COLO668 (cell line): ENCODE results near the gene RPS6KC1.
"Not testable (repeated sequence)": the region's sequence is repeated elsewhere in the genome, so short reads cannot be mapped to it uniquely, and the experiment has no call there.

ENCODE experiments used
- DNase-seq: peaks from one replicate; lab custom pipeline; 2025; ENCODE audit not compliant: unreplicated experiment; lab: John Stamatoyannopoulos, UW

Gene RPS6KC1

GRCh38 chr1:213051127-213051880 lies at the start of gene RPS6KC1:
TSS of gene RPS6KC1 (plus strand) at chr1:213051241. CDS start at chr1:213051405, 164 bp downstream.
- DNase-seq = peak; percentile 94

- DNase-seq = no peak
Measured at GRCh38 chr1:213003256-213003655, 47.8 kb upstream of the RPS6KC1 start.

GRCh38 chr1:213008564-213008963 lies 42.5 kb upstream of the RPS6KC1 start:
- no peak for DNase-seq

GRCh38 chr1:213014642-213015041 lies 36.4 kb upstream of the RPS6KC1 start:
- no peak for DNase-seq

GRCh38 chr1:213015099-213016050 lies 35.7 kb upstream of the RPS6KC1 start, which contains the start of gene ANGEL2:
TSS of gene ANGEL2 (minus strand) at chr1:213015867. CDS start at chr1:213015671, 196 bp downstream.
- DNase-seq = peak; percentile 98

GRCh38 chr1:213017447-213018273 lies 33.4 kb upstream of the RPS6KC1 start:
- no peak for DNase-seq

GRCh38 chr1:213019450-213019849 lies 31.6 kb upstream of the RPS6KC1 start:
- no peak for DNase-seq

- no peak for DNase-seq
Measured at GRCh38 chr1:213020016-213020415, 31.0 kb upstream of the RPS6KC1 start.

- not testable (repeated sequence) for DNase-seq
Measured at GRCh38 chr1:213027024-213027423, 24.0 kb upstream of the RPS6KC1 start.

- no peak for DNase-seq
Measured at GRCh38 chr1:213032651-213033050, 18.4 kb upstream of the RPS6KC1 start.

GRCh38 chr1:213034713-213035112 lies 16.3 kb upstream of the RPS6KC1 start:
- DNase-seq = no peak

- no peak for DNase-seq
Measured at GRCh38 chr1:213035573-213035972, 15.5 kb upstream of the RPS6KC1 start.

- no peak for DNase-seq
Measured at GRCh38 chr1:213041443-213041842, 9.6 kb upstream of the RPS6KC1 start.

GRCh38 chr1:213045321-213046226 lies 5.5 kb upstream of the RPS6KC1 start:
- not testable (repeated sequence) for DNase-seq

GRCh38 chr1:213049232-213049631 lies 1.8 kb upstream of the RPS6KC1 start:
- DNase-seq = no peak

GRCh38 chr1:213050745-213051126 lies 305 bp upstream of the RPS6KC1 start:
- DNase-seq = peak; percentile 80

GRCh38 chr1:213051881-213052202 lies 801 bp downstream of the RPS6KC1 start:
- DNase-seq = no peak

GRCh38 chr1:213053455-213053854 lies 2.4 kb downstream of the RPS6KC1 start:
- no peak for DNase-seq

GRCh38 chr1:213054142-213054541 lies 3.1 kb downstream of the RPS6KC1 start:
- no peak for DNase-seq
